NCI-H2227 (cell line): ENCODE measurements around the gene ACP4.
A peak's percentile ranks its signal among the peaks of the same experiment; 100 is the strongest.

Experiments used
- DNase-seq: peaks from one replicate; lab custom pipeline; 2025; ENCODE audit not compliant: unreplicated experiment; lab: John Stamatoyannopoulos, UW

ACP4 gene

DNA sequence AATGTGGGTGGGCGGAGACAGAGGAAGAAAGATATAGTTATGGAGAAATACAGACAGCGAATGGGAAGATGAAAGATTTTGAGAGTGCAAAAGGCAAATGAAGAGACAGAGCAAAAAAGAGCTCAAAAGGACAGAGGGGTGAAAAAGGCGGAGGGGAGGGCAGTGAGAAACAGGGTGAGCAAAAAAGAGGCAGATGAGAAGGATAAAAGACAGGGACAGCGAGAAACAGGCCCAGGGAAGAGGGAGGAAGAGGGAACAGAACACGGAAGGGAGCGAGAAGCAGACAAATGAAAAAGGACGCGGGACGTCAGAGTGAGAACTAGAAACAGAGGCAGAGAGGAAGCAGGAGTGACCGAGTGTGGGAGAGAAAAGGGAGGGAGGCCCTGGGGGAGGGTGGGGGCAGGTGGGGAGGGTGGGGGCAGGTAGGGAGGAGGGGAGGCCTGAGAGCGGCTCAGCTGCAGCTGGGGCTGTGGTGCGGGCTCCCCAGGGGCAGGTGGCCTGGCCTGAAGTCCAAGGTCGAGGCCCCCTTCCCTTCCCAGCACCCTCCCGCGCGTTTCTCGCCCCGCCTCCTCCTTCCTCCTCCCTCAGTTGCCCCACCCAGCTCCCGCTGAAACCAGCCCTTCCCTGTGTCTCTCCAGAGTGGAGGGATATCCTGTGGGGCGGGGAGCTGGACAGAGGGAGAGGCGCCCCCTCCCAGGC lies 30.5 kb downstream of the ACP4 start:
- no peak for DNase-seq

DNA sequence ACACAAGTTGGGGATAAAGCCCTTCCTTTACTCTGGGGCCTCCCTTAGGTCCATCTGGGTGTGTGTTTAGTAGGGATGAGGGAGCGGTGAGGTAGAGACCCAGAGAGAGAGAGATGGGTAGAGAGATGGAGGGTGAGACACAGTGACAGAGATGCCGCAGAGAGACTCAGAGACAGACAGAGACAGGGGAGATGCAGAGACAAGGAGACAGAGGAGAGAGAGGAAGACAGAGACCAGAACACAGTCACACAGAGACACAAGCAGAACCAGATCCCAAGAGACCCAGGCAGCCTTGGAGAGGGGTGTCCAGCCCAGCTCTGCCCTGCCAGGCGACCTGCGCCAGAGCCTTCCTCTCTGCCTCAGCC lies 31.0 kb downstream of the ACP4 start:
- DNase-seq, result no peak

DNA sequence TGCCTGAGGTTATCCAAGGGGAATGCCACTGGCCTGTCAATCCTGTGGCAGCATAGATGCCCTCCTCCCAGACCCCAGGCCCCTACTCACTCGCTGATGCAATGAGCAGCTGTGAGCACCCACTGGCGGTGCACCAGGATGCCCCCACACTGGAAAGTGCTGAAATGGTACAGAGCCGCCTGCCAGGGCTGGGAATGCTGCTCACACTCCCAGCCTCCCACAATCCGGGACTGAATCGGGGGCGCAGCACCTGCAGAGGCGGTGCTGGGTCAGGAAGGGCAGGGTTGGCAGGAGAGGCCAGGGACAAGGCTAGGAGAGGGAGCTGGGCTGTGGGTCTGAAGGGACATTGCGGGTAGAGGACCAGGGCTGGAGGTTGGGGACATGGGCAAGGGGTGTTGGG lies 31.4 kb downstream of the ACP4 start:
- DNase-seq, result no peak

DNA sequence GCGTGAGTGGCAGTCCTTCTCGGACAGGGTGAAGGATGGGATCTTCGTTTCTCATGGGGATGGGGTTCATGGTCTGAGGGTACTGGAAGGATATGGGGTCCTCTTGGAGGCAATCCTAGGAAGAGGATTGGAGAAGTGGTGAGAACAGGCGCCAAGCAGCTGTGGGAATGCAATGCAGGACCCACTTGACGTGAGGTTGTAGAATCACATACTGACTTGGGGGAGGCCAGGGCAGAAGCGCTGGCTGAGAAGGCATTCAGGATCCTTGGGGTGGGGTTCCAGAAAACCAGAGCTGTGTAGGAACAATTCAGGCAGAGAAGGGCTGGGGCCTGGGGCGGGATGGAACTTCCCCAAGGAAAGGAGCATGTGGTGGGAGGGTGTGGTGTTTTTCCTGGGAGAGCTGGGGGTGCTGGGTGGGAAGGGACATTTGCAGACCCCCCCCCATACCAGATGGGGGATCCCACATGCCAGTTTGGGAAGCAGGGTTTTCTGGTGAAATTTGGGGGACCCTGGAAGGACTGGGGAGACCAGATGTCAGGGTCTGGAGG lies 32.5 kb downstream of the ACP4 start:
- DNase-seq, result no peak

DNA sequence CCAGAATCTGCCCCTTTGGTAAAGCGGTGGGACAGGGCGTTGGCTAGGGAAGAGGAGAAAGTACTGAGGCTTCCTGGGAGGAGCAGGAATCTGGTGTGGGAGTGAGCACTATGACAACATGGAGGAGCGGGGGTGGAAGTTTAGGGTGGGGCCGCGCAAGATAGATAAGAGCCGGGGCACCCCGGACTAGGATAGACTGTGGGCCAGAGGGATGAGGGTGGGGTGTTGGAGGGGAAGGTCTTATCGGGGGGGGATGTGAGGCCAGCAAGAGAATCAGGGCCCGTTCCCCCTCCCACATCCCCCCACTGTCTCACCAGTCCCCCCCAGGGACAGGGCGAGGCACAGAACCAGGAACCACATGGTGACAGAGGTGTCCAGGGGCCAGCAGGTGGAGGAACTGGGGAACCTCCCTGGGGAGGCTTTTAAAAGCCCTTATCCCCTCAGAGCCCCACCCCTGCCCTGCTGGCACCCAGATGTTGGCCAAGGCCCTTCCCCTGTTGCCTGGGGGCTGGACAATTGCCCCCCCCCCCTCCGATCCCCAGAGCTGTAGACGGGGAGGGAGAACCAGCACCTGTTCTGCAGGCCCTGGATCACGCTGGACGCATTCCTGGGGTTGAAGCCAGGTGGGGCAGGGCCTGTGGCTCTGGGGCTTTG lies 33.3 kb downstream of the ACP4 start, which contains the start of gene KLK1:
KLK1 (minus strand) TSS at position 399 of the 654 bp plus-strand sequence; CDS start at position 360, 39 bp downstream.
- no peak for DNase-seq

DNA sequence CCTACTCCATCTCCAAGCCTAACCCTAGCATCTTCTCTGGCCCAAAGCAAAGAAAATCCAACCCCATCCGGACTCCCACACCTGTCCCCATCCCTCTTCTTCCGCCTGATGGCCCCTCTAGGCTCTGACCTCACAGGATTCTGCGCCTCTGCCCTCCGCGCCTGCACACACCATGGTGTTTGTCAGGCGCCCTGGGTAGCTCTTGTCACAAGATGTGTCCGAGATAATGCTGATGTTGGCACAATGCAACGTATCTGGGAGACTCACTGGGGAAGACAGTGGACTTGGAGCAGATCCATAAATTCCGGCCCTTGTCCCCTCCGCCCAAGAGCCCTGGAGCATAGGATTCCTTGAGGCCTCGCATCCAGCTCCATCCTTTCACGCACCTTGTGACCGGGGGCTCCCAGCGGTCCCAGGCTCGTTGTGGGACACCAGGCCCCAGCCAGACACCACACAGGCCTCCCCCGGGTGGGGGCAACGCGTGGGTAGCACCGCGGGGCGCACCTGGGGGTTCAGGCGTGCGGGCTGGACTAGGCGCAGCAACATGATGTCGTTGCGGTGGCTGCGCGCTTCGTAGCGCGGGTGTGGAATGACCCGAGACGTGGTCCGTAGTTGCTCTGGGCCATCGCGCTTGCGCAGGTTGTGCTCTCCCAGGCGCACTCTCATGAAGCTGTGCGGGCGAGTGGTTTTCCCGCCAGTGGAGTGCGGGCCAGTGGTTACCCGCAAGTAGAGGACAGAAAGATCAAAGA lies 36.5 kb downstream of the ACP4 start:
- DNase-seq, result no peak

DNA sequence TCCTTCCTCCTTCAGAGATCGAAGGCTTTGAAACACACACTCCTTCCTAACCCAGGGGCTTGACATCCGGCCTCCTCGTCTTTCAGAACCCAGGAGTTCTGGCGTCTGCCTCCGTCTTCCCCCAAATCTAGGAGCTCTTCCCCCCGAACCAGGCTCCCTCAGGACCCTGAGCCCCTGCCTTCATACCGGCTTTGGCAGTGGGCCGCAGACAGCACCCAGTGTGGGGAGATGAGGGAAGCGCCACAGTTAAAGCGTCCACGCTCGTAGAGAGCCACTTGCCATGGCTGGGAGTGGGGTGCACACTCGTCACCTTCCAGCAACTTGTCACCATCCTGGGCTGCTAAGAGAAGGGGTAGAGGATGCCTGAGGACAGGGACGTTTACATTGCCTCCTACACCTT lies 37.3 kb downstream of the ACP4 start:
- no peak for DNase-seq

DNA sequence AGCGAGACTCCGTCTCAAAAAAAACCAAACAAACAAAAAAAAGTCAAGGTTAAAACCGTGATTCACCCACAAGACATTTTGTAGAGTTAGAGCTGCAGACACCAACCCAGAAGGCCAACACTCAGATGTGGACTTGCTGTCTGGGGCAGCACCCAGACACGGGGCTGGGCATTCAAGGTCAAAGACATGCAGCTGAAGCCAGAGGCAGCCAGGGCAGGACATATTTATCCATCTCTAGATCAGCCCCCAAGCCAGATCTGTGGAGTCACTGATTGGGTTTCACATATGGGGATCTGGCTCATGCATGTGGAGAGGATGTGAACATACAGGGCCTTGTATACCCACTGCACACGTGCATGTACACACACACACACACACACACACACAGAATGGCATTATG lies 39.6 kb downstream of the ACP4 start:
- no peak for DNase-seq

DNA sequence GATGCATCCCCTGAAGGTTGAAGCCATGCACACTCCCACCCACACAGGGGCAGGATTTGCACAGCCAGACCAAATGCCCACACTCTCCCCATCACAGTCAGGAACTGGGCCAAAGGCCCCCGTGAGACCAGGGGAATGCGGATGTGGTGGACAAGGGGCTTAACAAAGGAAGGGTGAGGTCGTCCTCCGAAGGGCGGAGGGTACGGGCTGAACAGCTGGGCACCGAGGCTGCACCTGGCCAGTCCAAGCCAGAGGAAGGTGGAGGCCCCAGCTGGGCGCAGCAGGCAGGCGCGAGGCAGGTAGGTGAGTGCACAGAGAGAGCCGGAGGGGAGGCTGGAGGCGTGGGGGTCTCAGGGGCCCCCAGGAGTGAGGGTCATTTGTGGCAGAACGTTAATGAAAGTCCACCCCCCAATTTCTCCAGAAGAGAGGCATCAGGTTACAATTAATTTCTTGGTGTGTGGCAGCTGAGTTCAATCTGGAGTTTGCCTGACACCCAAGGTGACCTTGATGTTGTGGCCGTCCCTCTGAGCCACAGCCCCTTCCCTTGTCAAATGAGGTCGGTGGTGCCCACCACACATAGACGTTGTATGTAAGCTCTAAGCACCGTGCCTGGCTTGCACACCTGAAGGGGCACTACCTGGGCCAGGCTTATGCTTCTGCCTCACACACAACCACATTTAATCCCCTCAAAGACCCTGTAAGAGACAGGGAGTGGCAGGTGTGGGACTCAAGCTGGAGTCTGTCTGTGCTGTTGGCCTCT lies 40.2 kb downstream of the ACP4 start:
- no peak for DNase-seq

DNA sequence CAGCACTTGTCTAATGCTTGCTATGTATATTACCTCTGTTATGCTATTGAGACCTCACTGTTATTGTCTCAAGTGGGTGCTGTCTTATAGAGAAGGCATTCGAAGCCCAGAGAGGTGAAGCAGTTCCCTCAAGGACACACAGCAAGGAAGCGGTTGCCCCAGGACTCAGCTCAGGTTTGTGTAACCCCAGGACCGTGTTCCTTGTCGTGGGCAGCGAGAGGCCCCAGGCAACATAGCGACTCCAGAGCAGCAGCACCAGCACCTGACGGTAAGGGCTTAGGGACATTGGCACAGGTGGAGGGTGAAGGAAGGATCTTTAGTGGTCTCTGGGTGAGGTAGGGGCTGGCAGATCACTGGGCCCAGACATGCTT lies 40.8 kb downstream of the ACP4 start:
- no peak for DNase-seq

DNA sequence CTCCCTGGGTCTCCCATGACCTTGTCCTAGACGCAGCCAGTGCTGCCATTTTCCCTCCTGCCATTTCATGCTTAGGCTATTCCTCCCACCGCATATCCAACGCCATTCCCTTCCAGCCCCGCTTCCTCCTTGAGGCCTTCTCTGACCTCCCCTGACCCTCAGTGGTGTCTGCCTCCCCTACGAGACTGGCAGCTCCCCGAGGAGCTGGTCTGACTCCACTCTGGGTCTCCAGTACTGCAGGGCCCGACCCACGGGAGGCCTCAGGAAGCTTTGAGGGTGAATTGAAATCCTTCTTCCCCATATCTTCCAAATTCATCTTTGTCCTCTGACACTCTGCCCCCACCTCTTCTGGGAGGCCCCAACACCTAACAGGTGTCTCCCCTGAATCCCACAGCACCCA lies 42.5 kb downstream of the ACP4 start:
- DNase-seq, result no peak

DNA sequence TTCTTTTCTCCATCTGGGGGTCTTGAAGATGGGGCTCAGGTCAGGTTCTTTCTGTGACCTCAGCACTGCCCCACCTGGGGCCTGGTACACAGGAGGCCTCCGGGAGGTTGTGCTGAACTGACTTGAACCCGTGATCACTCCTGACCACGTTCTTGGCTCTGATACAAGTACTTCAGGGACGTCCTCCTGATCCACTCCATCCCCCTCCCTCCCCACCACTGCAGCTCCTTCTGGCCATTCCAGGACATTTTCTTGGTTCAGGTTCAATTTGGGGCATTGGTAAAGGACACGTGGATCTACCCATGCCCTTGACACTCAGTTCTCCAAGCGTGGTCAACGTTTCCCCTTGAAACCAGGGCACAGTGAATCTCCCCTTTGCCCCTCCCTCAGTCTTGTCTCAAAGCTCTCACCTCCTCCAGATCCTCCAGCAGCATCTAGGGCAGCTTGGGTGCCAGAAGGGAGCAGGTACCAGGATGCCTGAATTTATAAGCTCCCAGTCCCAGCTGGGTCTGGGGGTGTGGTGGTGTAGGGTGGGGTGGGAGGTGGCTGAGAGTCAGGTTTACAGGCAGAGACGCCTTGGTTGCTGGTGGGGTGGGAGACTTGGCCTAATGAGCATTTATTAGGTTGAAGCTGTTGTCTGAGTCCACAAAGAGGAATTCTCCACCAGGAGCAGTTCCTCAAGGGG lies 43.0 kb downstream of the ACP4 start, which contains the start of gene KLK15:
KLK15 (minus strand) TSS at position 458 of the 685 bp plus-strand sequence. CDS start 2,082 bp downstream, outside the sequence.
- DNase-seq, result no peak

DNA sequence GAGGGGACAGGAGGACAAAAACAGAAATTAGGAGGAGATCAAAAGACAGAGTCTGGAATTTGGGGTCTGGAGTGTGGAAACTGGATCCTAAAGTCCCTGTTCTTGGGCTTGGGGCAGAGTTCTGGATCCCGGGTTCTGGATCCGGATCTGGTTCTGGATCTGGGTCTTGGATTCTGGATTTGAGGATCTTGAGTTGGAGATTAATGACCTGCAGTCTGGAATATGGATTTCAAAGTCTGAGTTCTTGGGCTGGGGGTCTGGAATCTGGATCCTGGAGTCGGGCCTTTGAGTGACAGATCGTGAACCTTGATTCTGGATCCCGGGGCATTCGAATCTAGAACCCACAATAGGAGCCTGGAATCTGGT lies 43.6 kb downstream of the ACP4 start:
- DNase-seq, result no peak

DNA sequence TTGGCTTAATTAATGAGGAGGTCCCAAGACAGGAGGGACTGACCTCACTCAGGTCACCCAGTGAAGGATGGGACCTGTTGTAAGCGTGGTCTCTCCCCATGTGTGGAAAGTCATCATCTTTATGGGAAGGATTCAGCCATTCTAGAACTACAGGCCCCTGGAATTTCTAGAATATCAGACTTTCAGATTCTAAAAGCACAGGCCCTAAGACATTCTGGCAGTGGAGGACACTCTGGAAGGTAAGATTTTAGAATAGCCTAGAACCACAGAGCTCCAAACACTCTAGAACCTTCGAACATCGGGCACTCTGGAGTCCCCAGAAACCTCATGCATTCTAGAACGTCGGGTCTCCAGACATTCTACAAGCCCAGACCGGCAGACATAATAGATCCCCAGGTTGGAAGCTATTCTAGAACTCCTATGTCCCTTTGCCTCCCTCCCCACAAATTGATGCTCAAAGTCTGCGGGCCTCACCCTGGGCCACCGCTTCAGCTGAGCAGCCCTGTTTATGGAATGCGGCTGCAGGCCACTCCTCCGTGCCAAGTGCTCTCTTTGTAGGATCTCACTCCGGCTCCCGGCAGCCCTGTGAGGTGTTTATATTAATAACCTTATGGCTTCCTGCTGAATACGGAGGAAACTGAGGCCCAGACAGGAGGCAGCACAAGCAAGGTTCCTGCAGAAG lies 45.0 kb downstream of the ACP4 start:
- peak; percentile 45 for DNase-seq

DNA sequence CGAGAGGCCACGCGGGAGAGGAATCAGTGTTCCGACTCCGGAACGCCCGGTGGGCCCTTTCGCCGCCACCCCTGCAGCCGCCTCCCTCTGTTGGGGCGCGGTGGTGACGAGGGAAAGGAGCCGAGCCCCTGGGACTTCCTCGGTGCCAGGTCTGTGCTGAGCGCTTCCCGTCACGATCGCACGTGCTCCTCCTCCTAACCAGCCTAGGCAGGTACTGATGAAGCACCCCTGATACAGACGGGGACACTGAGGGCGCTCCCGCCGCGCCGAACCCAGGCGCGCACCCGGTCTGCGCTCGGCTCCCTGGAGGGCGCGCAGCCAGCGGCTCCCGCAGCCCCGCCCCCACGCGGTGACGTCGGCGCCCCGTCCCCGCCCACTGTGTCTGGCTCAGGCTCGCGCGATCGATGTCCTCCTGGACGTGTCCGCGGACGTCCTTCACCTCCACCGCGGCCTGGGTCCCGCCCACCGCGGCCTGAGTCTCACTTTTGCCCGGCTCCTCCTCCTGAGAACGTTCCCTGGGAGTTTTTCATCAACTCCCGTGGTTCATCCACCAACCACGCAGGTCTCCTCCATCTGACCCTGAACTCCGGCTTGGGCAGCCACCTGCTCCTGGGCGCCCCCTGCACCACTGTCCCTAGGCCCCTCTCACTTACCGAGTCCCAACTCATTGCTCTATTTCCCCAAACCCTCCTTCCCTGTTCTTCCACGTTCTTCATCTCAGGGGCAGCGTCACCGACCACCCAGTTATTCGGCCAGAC lies 45.7 kb downstream of the ACP4 start:
- peak; percentile 79 for DNase-seq

DNA sequence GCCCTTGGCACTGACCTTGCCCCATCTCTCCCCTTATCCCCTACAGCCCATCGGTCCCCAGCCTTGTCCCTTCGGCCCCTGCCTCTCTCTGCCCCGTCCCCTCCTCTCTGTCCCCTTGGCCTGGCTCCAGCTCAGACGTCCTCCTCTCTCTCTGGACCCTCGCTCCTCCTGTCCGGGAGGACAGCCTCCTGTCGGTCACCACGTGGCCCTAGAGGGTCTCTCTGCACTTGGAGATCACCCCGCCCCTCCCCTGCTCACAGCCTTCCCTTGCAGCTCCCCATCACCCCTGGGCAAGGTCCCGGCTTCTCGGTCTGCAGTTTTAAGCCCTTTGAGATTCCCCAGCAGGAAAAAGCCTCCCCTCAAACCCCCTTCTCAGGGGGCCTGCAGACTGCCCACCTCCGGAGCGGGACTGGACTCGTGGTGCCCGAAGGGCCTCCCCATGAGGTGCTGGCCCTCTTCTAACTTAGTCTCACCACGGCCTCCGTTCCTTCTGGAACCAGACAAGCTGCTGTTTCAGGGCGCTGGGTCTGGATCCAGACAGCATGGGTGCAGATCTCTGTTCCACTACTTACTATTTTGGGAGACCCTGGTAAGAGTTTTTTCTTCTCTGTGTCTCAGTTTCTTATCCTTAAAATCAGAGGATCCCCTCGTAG lies 46.5 kb downstream of the ACP4 start:
- no peak for DNase-seq

DNA sequence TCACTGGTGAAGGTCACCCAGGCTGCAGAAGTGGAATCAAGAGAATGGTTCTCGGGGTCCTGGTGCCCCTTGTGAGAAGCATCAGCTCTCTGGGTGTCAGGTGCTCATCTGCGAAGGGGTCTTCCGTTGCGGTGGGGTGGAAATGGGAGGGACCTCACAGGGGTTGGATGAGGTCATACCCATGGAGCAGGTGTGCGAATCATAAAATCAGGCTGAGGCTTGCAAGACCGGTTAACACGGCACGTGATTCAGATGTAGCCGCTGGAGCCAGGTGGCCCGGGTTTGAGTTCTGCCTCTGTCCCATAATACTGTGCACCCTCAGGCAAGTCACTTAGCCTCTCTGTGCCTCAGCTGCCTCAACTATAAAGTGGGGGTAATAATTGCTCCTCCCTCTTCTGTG lies 47.1 kb downstream of the ACP4 start:
- no peak for DNase-seq

DNA sequence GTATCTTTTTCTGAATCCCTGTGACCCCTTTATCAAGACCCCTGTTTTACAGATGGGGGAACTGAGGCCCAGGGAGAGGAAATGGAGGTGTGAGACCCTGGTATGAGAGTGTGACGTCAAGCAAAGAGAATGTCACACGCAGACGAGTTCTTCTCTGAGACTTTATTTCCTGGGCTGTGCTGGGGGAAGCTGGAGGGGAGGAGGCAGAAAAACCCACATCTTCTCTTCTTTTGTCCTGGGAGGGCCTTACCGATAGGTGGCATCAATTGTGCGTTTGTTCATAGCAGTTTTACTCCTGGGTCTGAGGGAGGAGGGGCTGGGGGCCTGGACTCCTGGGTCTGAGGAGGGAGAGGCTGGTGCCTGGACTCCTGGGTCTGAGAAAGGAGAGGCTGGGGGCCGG lies 48.0 kb downstream of the ACP4 start:
- DNase-seq, result no peak
